Medulla oblongata (tissue), 1 donor: ENCODE results near the gene IFI44.

Experiments
- DNase-seq: peaks from one replicate; pipeline ENCODE4 v3.0.0-alpha.2; 2015; ENCODE audit errors: extremely low spot score

The IFI44 gene, protein sequence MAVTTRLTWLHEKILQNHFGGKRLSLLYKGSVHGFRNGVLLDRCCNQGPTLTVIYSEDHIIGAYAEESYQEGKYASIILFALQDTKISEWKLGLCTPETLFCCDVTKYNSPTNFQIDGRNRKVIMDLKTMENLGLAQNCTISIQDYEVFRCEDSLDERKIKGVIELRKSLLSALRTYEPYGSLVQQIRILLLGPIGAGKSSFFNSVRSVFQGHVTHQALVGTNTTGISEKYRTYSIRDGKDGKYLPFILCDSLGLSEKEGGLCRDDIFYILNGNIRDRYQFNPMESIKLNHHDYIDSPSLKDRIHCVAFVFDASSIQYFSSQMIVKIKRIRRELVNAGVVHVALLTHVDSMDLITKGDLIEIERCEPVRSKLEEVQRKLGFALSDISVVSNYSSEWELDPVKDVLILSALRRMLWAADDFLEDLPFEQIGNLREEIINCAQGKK

DNA sequence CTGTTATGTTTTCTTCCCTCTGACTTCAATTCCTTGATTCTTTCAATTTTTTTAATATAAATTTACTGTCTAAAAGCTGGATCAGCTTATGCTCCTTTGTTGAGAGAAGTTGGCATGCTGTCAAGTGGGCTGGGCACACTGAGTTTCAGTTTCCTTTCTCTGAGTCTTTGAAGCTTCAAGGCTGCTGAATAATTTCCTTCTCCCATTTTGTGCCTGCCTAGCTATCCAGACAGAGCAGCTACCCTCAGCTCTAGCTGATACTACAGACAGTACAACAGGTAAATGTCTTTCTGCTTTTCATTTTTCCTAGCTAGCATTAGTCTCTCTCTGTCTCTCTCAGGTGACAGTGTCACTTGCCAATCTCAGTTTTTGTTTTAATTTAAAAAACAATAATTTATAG, at the start of gene IFI44:
TSS of gene IFI44 (plus strand) at position 204 of the 400 bp plus-strand sequence. CDS start 365 bp downstream, outside the sequence.
- peak; percentile 96 for DNase-seq

DNA sequence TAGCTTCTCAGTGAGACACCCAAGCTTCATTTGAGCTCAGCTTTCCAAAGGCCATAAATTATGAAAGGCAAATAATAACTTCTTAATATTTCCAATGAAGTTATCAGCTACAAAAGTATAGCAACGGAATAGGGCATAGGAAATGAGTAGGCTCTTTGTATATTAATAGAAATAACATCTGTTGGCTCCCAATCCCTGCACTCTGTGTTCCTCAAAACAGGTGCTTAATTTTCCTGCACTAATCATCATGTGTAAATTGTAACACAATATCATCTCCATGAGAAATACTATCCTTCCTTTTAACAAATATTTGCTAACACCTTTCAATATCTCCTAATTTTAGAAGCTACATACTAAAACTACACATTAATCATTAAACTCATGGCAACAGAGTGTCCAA, 48.6 kb upstream of the IFI44 start:
- DNase-seq, result no peak

DNA sequence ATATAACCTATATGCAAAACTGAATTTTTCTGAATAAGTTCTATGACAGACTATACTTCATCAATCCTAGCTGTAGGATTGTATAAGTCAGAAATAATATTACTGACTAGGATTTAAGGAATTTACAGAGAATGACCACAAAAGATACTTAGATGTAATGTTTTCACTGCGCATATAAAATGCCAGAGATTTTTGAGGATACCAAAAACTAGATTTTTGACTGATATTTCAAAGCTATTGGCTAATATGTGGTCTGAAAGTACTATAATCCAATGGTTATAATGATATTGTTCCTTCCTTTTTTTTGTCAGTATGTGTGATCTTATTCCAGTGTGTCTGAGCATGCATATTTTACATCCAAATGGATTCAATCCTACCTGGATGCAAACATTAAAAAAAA, 46.4 kb upstream of the IFI44 start:
- DNase-seq, result no peak

DNA sequence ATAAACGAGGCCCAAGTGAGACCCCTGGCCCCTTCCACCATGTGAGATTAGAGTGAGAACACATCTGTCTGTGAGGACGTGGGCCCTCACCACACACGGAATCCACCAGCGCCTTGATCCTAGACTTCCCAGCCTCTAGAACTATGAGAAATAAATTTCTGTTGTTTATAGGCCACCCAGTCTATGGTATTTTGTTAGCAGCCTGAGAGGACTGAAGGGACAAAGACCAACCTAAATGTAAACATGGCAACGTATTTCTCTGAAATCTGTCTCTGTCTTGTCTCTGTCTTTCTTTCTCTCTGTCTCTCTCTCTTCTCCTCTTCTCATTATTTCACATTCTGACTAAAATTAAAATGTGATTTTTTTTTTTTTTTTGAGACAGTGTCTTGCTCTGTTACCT, 45.0 kb upstream of the IFI44 start:
- DNase-seq, result no peak

DNA sequence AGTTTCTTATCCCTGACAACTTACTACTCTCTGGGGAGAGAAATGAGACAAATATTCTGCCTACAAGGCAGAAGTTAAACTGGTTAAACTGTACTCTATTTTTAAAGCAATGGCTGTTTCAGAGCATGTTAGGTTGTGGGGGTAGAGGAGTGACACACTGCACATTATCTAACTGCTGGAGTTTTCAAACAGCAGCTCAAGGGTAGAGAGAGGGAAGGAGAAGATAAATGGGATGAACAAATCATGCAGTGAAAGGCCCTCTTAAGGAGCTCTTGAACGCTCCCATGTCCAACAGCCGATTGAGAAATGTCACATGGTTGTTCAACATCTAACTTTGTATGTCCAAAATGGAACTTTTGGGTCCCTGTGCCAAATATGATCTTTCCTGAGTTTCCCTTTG, 43.4 kb upstream of the IFI44 start:
- no peak for DNase-seq

DNA sequence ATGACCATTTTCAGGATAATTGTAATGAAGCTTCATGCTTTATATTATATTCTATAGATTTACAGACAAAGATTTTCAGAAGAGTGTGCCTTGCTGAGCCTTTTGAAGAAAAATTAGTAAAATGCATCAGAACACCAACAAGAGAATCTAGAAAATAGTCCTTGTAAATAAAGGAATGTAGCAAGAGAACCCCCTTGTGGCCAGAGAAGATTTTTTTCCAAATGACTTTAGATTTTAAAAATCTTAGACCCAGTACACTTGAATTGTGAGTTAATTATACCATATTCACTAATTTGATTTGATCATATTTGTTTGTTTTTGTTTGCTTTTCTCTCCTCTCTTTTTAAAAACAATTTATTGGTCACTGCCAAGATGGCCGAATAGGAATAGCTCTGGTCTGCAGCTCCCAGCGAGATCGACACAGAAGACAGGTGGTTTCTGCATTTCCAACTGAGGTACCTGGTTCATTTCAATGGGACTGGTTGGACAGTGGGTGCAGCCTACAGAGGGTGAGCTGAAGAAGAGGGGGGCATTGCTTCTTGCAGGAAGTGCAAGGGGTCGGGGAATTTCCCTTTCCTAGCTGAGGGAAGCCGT, 42.2 kb upstream of the IFI44 start:
- DNase-seq, result peak; percentile 38

DNA sequence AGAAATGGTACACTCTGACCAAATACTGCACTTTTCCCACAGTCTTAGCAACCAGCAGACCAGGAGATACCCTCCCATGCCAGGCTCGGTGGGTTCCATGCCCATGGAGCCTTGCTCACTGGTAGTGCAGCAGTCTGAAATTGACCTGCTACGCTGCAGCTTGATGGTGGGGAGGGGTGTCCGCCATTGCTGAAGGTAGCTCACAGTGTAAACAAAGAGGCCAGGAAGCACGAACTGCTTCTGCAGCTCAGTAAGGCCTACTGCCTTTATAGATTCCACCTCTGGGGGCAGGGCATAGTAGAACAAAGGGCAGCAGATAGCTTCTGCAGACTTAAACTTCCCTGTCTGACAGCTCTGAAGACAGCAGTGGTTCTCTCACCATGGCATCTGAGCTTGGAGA, 41.7 kb upstream of the IFI44 start:
- no peak for DNase-seq

DNA sequence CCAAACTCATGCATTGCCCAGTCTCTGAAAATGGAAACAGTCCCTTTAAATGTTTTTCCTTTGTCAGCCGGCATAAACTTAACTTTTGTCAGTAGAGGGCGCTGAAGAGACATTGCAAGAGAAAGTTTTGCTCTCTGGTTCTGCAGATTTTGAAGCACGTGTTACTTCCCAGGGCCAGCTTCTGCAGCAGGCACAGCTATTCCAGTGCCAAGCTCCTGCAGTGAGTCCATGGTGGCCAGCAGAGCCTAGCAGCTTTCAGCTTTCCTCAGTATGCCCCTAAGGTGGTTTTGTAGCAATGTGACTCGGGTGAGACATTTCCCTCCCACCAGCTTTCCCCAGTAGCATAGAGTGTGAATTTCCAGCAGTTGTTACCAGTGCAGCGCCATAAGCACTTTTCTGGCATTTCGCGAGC, 32.0 kb upstream of the IFI44 start:
- peak; percentile 99 for DNase-seq

DNA sequence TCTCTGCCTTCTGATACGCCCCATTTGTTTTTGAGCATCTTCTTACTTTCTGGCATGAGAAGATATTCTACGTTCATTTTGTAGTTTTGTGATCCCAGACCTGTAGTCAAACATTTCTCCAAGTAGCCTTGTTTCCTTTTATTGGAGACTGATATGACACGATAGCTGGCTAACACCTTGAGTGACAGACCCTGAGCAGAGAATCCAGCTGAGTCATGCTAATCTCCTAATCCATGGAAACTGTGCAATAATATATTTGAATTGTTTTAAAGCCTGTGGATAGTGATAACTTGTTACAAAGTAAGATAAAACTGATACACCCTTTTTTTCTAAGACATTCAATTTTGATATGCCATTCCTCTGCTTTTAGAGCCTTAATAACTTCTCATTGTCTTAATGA, 30.6 kb upstream of the IFI44 start:
- DNase-seq, result no peak

DNA sequence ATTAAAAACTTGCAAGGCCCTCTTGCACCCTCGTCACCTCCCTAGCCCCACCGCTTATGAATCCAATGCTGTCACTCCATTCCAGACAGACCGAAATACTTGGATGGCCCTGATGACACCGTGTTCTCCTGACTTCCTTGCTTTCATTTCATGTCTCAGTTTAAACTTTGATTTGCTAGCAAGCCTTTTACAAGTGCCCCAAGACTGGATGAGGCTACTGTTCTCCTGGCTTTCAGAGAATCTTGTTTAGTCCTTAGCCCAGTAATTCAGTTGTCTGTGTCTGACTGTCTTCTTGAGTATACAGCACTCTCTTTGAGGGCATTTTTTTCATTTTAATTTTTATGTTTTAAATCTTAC, 30.2 kb upstream of the IFI44 start:
- DNase-seq, result peak; percentile 68

DNA sequence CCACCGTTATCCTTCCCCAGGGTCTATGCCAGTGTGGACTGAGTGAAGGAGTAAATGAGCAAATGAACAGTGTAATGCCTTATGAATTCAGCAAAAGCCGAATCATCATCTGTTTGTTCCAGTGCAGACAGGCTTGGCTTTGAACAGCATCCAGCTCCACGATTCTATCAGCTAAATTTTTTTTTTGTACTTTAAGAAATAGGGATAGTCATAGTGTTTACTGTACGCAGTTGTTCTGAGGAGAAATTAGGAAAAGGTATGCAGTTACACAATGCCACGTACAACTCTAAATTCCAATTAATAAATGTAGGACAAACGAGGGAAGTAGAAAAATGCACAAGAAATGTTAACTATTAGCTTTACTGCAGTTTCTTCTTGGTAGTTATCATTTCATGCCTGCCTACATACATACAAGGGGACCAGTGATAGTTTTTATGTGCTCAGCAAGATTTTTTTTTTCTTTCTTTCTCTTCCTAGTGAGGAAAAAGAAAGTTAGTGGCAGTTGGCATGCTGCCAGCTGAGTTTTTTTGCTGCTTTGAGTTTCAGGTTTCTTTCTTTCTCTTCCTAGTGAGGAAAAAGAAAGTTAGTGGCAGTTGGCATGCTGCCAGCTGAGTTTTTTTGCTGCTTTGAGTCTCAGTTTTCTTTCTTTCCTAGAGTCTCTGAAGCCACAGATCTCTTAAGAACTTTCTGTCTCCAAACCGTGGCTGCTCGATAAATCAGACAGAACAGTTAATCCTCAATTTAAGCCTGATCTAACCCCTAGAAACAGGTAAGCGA, 29.6 kb upstream of the IFI44 start, which contains the start of gene IFI44L:
TSS of gene IFI44L (plus strand) at position 646 of the 777 bp plus-strand sequence. CDS start 7,468 bp downstream, outside the sequence.
- DNase-seq, result peak; percentile 65

DNA sequence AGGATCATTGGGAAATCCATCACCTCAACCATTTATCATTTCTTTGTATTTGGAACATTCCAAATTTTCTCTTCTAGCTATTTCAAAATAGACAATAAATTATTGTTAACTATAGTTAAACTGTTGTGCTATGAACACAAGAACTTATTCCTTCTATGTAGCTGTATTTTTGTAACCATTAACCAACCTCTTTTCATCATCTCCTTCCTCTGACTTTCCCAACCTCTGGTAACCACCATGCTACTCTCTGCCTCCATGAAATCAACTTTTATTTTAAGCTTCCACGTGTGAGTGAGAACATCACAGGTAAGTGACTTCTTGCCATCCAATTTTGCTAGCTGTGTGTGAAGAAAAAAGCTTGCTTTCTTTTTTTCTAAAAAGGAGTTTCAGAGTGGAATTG, 29.0 kb upstream of the IFI44 start:
- DNase-seq, result peak; percentile 41

DNA sequence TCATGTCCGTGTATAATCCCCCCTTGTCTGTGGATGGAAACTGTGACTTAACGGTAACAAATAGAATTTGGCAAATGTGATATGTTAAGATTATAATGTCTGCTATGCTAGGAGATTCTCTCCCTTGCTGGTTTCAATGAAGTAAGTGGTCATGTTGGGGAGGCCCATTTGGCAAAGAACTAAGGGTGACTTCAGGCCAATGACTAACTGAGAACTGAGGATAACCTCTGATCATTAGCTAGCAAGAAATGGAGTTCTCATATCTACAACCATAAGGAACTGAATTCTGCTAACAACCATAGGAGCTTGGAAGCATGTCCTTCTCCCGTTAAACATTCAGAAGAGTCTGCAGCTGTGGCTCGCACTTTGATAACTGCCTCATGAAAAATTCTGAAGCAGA, 27.1 kb upstream of the IFI44 start:
- DNase-seq, result peak; percentile 39

DNA sequence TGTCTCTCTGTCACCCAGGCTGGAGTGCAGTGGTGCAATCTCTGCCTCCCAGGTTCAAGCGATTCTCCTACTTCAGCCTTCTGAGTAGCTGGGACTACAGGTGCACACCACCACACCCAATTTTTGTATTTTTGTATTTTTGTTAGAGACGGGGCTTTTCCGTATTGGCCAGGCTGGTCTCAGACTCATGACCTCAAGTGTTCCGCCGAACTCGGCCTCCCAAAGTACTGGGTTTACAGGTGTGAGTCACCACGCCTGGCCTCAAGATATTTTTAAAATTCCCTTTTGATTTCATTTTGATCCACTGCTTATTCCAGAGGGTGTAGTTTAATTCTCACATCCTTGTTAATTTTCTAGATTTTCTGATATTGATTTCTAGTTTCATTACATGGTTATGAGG, 25.6 kb upstream of the IFI44 start:
- no peak for DNase-seq

DNA sequence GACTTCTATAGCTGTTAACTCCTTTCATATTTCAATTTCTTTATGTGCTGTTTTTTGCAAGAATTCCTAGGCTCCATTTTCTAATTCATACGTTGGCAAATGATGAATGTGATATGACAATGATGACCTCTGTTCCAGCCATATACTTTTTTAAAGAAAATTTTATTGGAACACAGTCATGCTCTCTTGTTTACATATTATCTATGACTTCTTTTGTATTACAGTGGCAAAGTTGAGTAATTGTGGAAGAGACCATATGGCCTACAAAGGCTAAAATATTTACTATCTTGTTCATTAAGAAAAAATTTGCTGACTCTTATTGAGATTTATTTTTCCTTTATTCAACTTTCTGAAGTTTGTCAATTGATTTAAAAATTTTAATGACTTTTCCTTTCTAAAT, 22.3 kb upstream of the IFI44 start:
- DNase-seq, result no peak

DNA sequence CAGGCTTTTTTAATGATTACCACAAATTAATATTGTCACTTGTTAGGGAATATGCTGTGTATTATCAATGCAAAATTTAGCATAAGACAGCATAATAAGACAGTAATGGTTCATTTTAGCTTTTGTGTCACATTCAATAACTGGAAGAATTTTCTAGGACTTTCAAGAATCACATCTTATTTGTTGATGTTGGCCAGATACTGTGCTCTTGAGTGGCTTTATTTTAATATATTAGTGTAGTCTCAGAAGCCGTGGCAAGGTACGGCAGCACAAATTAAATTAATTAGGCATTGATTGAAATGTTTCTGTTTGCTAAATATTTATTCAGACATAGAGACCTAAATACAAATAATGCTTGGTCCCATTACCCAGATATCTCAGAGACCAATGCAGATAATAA, 19.0 kb upstream of the IFI44 start:
- DNase-seq, result no peak

DNA sequence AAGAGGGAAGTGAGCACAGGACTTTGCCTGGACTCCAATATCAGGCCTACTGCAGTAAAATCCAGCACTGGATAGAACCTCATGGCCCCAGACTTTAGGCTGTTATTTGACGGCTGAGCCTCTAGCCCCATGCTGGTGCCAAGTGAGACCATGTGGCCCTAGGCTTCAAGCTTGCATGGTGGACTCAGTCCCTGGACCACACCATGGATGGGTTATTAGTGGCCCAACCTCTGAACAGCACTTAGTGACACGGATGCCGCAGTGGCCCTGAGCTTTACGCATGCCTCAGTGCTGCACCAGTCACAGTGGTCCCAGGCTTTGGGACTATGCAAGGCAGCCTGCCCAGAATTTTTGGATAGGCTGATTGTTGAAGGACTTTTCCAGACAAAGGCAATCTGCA, 16.4 kb upstream of the IFI44 start:
- DNase-seq, result no peak

DNA sequence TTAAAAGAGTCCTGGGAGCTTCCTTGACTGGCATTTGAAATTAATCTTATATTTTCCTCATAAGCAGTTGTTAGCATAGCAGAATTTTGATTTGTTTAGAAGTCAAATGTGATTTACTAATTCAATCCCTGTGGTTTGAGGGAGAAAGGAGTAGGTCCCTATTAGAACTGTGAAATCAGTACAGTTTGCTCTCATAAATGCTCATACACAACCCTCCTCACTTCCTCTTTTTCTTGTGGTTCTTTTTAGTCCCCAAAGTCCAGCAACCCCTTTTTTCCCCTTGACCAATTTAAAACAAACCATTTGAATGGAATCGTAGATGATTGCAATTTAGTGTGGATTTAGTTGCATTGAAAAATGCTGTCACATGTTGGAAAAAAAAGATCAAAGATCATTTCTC, 9.2 kb upstream of the IFI44 start:
- no peak for DNase-seq

DNA sequence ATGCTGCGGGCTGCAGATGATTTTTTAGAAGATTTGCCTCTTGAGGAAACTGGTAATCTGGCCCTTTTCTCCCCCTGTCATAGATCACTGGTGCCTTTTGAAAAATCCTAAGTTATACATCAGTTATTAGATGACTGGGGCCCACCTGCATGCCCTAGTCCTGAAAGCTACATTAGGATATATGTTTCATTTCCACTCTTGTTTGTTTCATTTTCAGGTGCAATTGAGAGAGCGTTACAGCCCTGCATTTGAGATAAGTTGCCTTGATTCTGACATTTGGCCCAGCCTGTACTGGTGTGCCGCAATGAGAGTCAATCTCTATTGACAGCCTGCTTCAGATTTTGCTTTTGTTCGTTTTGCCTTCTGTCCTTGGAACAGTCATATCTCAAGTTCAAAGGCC, 8.1 kb upstream of the IFI44 start:
- DNase-seq, result no peak

DNA sequence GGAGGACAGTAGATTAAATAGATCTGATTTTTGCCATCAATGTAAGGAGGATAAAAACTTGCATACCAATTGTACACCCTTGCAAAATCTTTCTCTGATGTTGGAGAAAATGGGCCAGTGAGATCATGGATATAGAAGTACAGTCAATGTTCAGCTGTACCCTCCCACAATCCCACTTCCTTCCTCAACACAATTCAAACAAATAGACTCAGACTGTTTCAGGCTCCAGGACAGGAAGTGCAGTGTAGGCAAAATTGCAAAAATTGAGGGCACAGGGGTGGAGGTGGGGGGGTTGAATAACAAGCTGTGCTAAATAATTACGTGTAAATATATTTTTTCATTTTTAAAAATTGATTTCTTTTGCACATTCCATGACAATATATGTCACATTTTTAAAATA, 3.9 kb upstream of the IFI44 start:
- no peak for DNase-seq

DNA sequence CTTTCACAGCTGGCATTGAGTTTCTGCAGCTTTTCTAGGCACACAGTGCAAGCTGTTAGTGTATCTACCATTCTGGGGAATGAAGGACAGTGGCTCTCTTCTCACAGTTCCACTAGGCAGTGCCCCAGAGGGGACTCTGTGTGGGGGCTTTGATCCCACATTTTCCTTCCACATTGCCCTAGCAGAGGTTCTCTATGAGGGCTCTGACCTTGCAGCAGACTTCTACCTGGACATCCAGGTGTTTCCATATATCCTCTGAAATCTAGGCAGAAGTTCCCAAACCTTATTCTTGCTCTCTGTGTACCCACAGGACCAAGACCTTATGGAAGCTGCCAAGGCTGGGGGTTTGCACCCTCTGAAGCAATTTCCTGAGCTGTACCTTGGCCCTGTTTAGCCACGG, 2.4 kb upstream of the IFI44 start:
- DNase-seq, result no peak

DNA sequence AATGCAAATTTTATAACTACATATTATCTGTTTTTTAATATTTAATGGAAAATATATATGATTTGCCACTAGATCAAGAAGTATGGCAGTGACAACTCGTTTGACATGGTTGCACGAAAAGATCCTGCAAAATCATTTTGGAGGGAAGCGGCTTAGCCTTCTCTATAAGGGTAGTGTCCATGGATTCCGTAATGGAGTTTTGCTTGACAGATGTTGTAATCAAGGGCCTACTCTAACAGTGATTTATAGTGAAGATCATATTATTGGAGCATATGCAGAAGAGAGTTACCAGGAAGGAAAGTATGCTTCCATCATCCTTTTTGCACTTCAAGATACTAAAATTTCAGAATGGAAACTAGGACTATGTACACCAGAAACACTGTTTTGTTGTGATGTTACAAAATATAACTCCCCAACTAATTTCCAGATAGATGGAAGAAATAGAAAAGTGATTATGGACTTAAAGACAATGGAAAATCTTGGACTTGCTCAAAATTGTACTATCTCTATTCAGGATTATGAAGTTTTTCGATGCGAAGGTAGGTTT, 556 bp downstream of the IFI44 start:
- DNase-seq, result peak; percentile 46
